GM12878 (cell line): ENCODE data around the gene TIRAP. TPM values are rescaled to one million over a fixed set of nuclear protein-coding genes. Genes with fewer than 3 reads are reported as not detected.

ENCODE experiments used
- ATAC-seq: fragments of 200-7000 bp; cut with Tn5 transposase; 3 replicates; pipeline ENCODE4 v1.9.1; 2020; ENCODE audit warnings: mild to moderate bottlenecking, moderate library complexity
- BruUV-seq: library from RNA; stranded (reverse); fragments of 400-500 nt; replicated peaks from 2 replicates; lab custom pipeline; 2021; lab: Mats Ljungman, UMichigan
- CTCF ChIA-PET: fragments of 300-600 bp; sonication (Branson Sonifier 250); formaldehyde crosslinking; extraction: SDS; loops from one replicate; lab custom pipeline; 2021; ENCODE audit warnings: inconsistent platforms; lab: Yijun Ruan, JAX
- POLR2A ChIA-PET: fragments of 350-600 bp; formaldehyde crosslinking; extraction: SDS; loops from one replicate; lab custom pipeline; 2021; ENCODE audit warnings: inconsistent platforms; lab: Charles Lee
- RAD21 ChIA-PET: fragments of 300-600 bp; sonication (Branson Sonifier 250); formaldehyde crosslinking; loops from one replicate; lab custom pipeline; 2023; ENCODE audit warnings: antibody characterized with exemption; ENCODE audit not compliant: unreplicated experiment; lab: Charles Lee
- SMC1A ChIA-PET: fragments of 300-600 bp; sonication (Branson Sonifier 250); formaldehyde crosslinking; loops from one replicate; lab custom pipeline; 2023; ENCODE audit not compliant: unreplicated experiment, uncharacterized antibody; lab: Charles Lee
- DNase-seq: peaks from one replicate; pipeline ENCODE4 v3.0.0-alpha.2; 2011; ENCODE audit warnings: low read depth, low spot score
- FAIRE-seq: peaks from 3 replicates; lab custom pipeline; 2011; peaks lifted over from hg19 to GRCh38; lab: Jason Lieb, UNC
- H2AFZ ChIP-seq: 2 replicates; pipeline ENCODE4 v1.6.0; 2011; ENCODE audit warnings: low read depth, low read length, control low read depth; ENCODE audit not compliant: control insufficient read depth
- H3K27ac ChIP-seq: 2 replicates; pipeline ENCODE4 v1.5.1; 2011; ENCODE audit warnings: control low read depth; ENCODE audit not compliant: control insufficient read depth, insufficient read depth
- H3K27me3 ChIP-seq, 2 experiments: replicated peaks in 1 of 2; 2 replicates each; pipeline versions ENCODE4 v1.6.0 to v1.6.1; 2011; ENCODE audit warnings: low read length in 1 of 2; ENCODE audit not compliant: control insufficient read depth in 2 of 2, insufficient read depth in 2 of 2
- H3K36me3 ChIP-seq, 2 experiments: 2 replicates each; pipeline ENCODE4 v1.5.1; 2011; ENCODE audit warnings: low read length in 1 of 2; ENCODE audit not compliant: control insufficient read depth in 2 of 2, insufficient read depth in 2 of 2
- H3K4me1 ChIP-seq: 2 replicates; pipeline ENCODE4 v1.6.1; 2011; ENCODE audit warnings: mild to moderate bottlenecking, low read length, moderate library complexity, mixed read lengths; ENCODE audit not compliant: control insufficient read depth, insufficient read depth
- H3K4me2 ChIP-seq: 2 replicates; pipeline ENCODE4 v1.6.0; 2011; ENCODE audit warnings: control low read depth; ENCODE audit not compliant: control insufficient read depth, insufficient read depth
- H3K4me3 ChIP-seq: fragments of 200-600 bp; sonication (generic); 2 replicates; pipeline ENCODE4 v1.5.1; 2016
- H3K79me2 ChIP-seq: 2 replicates; pipeline ENCODE4 v1.6.0; 2011; ENCODE audit warnings: low read length; ENCODE audit not compliant: control insufficient read depth, insufficient read depth
- H3K9ac ChIP-seq: 2 replicates; pipeline ENCODE4 v1.8.0; 2011; ENCODE audit warnings: low read length, control low read depth, mixed read lengths; ENCODE audit not compliant: control insufficient read depth, insufficient read depth
- H3K9me3 ChIP-seq: replicated peaks from 3 replicates; pipeline ENCODE4 v1.5.1; 2011; ENCODE audit warnings: mild to moderate bottlenecking, low read length; ENCODE audit not compliant: control insufficient read depth, insufficient read depth
- H4K20me1 ChIP-seq: 2 replicates; pipeline ENCODE4 v1.6.0; 2011; ENCODE audit not compliant: control insufficient read depth, insufficient read depth
- CREM ChIP-seq: IDR thresholded peaks from 2 replicates; pipeline ENCODE4 v1.6.1; 2014; ENCODE audit warnings: antibody characterized with exemption, low read depth
- DPF2 ChIP-seq: fragments of 450-650 bp; IDR thresholded peaks from 2 replicates; pipeline ENCODE4 v1.6.1; 2017; ENCODE audit warnings: mild to moderate bottlenecking
- IRF3 ChIP-seq: fragments of 450-650 bp; IDR thresholded peaks from 2 replicates; pipeline ENCODE4 v1.6.1; 2014; ENCODE audit warnings: mild to moderate bottlenecking
- MLLT1 ChIP-seq: fragments of 450-650 bp; IDR thresholded peaks from 2 replicates; pipeline ENCODE4 v1.6.1; 2016; ENCODE audit warnings: mild to moderate bottlenecking
- MYC ChIP-seq: IDR thresholded peaks from 2 replicates; pipeline ENCODE4 v1.6.1; 2011; ENCODE audit warnings: mild to moderate bottlenecking, low read length, moderate library complexity, inconsistent platforms; ENCODE audit not compliant: insufficient read depth, insufficient replicate concordance, insufficient read length, severe bottlenecking
- NBN ChIP-seq: fragments of 450-650 bp; IDR thresholded peaks from 2 replicates; pipeline ENCODE4 v1.6.1; 2016
- NR2C1 ChIP-seq: fragments of 450-650 bp; IDR thresholded peaks from 2 replicates; pipeline ENCODE4 v1.6.1; 2017; ENCODE audit warnings: antibody characterized with exemption, mild to moderate bottlenecking, moderate library complexity
- POLR2AphosphoS2 ChIP-seq: IDR thresholded peaks from 2 replicates; pipeline ENCODE4 v1.6.1; 2011; ENCODE audit warnings: low read depth, mild to moderate bottlenecking, low read length, improper control_type of control experiment, moderate library complexity
- POLR2AphosphoS5 ChIP-seq: IDR thresholded peaks from 2 replicates; pipeline ENCODE4 v1.6.1; 2011; ENCODE audit warnings: mild to moderate bottlenecking, low read length, inconsistent platforms
- RAD51 ChIP-seq: fragments of 450-650 bp; IDR thresholded peaks from 2 replicates; pipeline ENCODE4 v1.6.1; 2016; ENCODE audit warnings: moderate library complexity, mild to moderate bottlenecking, inconsistent platforms
- RCOR1 ChIP-seq: conservative IDR thresholded peaks from 2 replicates; pipeline ENCODE4 v1.6.1; 2012; ENCODE audit warnings: low read depth, low read length, improper control_type of control experiment
- REST ChIP-seq: IDR thresholded peaks from 2 replicates; pipeline ENCODE4 v1.6.1; 2012; ENCODE audit warnings: mild to moderate bottlenecking, low read depth, low read length
- SP1 ChIP-seq: IDR thresholded peaks from one replicate; pipeline ENCODE4 v1.6.1; 2011; ENCODE audit warnings: low read depth, low read length
- SREBF1 ChIP-seq: IDR thresholded peaks from 2 replicates; pipeline ENCODE4 v1.6.1; 2012; ENCODE audit warnings: mild to moderate bottlenecking, low read length
- TAF1 ChIP-seq: IDR thresholded peaks from 2 replicates; pipeline ENCODE4 v1.6.1; 2011; ENCODE audit warnings: mild to moderate bottlenecking, low read depth, low read length, borderline replicate concordance
- TCF12 ChIP-seq: IDR thresholded peaks from 2 replicates; pipeline ENCODE4 v1.6.1; 2011; ENCODE audit warnings: low read depth, mild to moderate bottlenecking, low read length
- WRNIP1 ChIP-seq: IDR thresholded peaks from 2 replicates; pipeline ENCODE4 v1.6.1; 2011; ENCODE audit warnings: low read depth, low read length, improper control_type of control experiment, borderline replicate concordance
- WGBS: methylation state at CpG from one replicate; pipeline ENCODE4 v1.1.6; 2016; ENCODE audit warnings: low lambda C conversion rate; ENCODE audit not compliant: insufficient replicate concordance, insufficient coverage; ENCODE audit errors: missing lambda C conversion rate; 5-methylcytosine and 5-hydroxymethylcytosine counted together
- in situ Hi-C: fragments of 300-500 bp; cut with MboI; formaldehyde crosslinking; loops from 9 replicates; pipeline ENCODE4 v1.14.3; 2018; ENCODE audit warnings: mixed read lengths
- intact Hi-C: fragments of 100-400 bp; cut with micrococcal nuclease; formaldehyde crosslinking; loops from one replicate; pipeline ENCODE4 v1.14.2; 2022; ENCODE audit not compliant: unreplicated experiment
- polyA plus RNA-seq, 11 experiments: library from polyadenylated mRNA; depleted of rRNA in 4 of 11; unstranded in 6 of 11; stranded (reverse) in 5 of 11; fragments of >200 nt; fragmentation: Nextera tagmentation in 4 of 11; fragmentation: Illumina TruSeq in 1 of 11; extraction: Ambion mirVana in 4 of 11; extraction: Trizol in 1 of 11; gene quantifications; 1 replicate in 1 of 11; 2 replicates in 10 of 11; pipeline versions ENCODE4 v1.2.1 to v1.2.3, GENCODE V29; 2011 to 2016; ENCODE audit warnings: inconsistent platforms in 2 of 11, missing spikeins in 2 of 11, low read depth in 1 of 11
- total RNA-seq, 4 experiments: library from RNA; depleted of rRNA in 3 of 4; stranded (reverse); fragments of >200 nt in 3 of 4; fragmentation: Illumina TruSeq in 1 of 4; extraction: Trizol in 1 of 4; gene quantifications; 2 replicates each; pipeline versions ENCODE4 v1.2.1 to v1.2.3, GENCODE V29; 2013 to 2021

The TIRAP gene
- total and polyA plus RNA-seq, 10 of the 15 experiments (the other 5 are each of a cell fraction or from before 2014, with no cell fraction given): 0.76 to 9.9 (median 4.7) TPM

- Histone ChIP-seq H3K27me3 (no peaks in the 10 kb centered on the region), H3K4me3 (peak within 1 kb of the TSS; percentile 96), H3K79me2 (peaks cover 37% of the 10 kb centered on the region), H3K27ac (peak within 1 kb of the TSS; percentile 85), H3K36me3 (peaks cover 15 to 52% of the 10 kb centered on the region in 2 experiments), H3K9me3 (no peaks in the 10 kb centered on the region), H4K20me1 (no peaks in the 10 kb centered on the region; the same call in 1 of the 2 replicates), H3K4me2 (peak within 1 kb of the TSS; percentile 98), H3K9ac (peak within 1 kb of the TSS; percentile 97), H2AFZ (peak within 1 kb of the TSS; percentile 76), H3K4me1 (peaks cover 3% of the 10 kb centered on the region; the same call in 1 of the 2 replicates)
- ChIA-PET CTCF (interaction anchor here (0.9 to 2.4 kb wide), 3 partner anchors 42 to 212 kb away, joined by 3 to 7 read pairs (median 5); no protein-coding TSS in a partner anchor), POLR2A (interaction anchor here (0.6 to 2.9 kb wide), 10 partner anchors 11 to 251 kb away, joined by 3 to 10 read pairs (median 4); partner anchors contain the start of gene TIRAP), RAD21 (interaction anchor here (0.6 to 0.7 kb wide), 2 partner anchors 212 to 326 kb away, joined by 3 read pairs; no protein-coding TSS in a partner anchor), SMC1A (interaction anchor here (0.8 to 2.1 kb wide), 4 partner anchors 14 to 57 kb away, joined by 3 to 8 read pairs (median 4); partner anchors contain the start of genes DCPS, FAM118B and RPUSD4)
- peak; percentile 93 for DNase-seq
- BruUV-seq: TSS peak; percentile 90
- WGBS: 1% methylated on average over 63 of the region's 64 CpGs
- intact Hi-C loops: loop anchor here (2.0 to 5.0 kb wide), 2 partner anchors 36 to 57 kb away; partner anchors contain the start of genes DCPS, FAM118B and RPUSD4
- ATAC-seq: peak; percentile 99
- FAIRE-seq: peak; percentile 98
- in situ Hi-C loops: no loop called here
- no peak for TF ChIP-seq RCOR1
- peak; percentile 90 for TF ChIP-seq NR2C1
- peak; percentile 82 for TF ChIP-seq TAF1
- TF ChIP-seq DPF2: no peak
- no peak for TF ChIP-seq WRNIP1
- TF ChIP-seq POLR2AphosphoS2: peak; percentile 87; the same call in 1 of the 2 replicates
- 0 out of 2 replicates have a peak, but pooled peaks have one; percentile 22 for TF ChIP-seq MLLT1
- TF ChIP-seq IRF3: peak; percentile 75
- TF ChIP-seq TCF12: 0 out of 2 replicates have a peak, but pooled peaks have one; percentile 7
- peak; percentile 91; the same call in 1 of the 2 replicates for TF ChIP-seq NBN
- peak; percentile 43 for TF ChIP-seq MYC
- TF ChIP-seq SP1: peak; percentile 88
- 0 out of 2 replicates have a peak, but pooled peaks have one; percentile 22 for TF ChIP-seq SREBF1
- TF ChIP-seq REST: 0 out of 2 replicates have a peak, but pooled peaks have one; percentile 27
- TF ChIP-seq POLR2AphosphoS5: peak; percentile 92
- TF ChIP-seq CREM: peak; percentile 99
- peak; percentile 89 for TF ChIP-seq RAD51
Observed at GRCh38 chr11:126268708-126269579, 13.9 kb upstream of the TIRAP start, which contains the start of the genes FOXRED1 and SRPRA. FOXRED1 (plus strand) TSS chr11:126269154; CDS start chr11:126269207, 53 bp downstream. SRPRA (minus strand) TSS chr11:126268895; CDS start chr11:126268804, 91 bp downstream.
